ENCODE results near the gene ARAP2.

DNA sequence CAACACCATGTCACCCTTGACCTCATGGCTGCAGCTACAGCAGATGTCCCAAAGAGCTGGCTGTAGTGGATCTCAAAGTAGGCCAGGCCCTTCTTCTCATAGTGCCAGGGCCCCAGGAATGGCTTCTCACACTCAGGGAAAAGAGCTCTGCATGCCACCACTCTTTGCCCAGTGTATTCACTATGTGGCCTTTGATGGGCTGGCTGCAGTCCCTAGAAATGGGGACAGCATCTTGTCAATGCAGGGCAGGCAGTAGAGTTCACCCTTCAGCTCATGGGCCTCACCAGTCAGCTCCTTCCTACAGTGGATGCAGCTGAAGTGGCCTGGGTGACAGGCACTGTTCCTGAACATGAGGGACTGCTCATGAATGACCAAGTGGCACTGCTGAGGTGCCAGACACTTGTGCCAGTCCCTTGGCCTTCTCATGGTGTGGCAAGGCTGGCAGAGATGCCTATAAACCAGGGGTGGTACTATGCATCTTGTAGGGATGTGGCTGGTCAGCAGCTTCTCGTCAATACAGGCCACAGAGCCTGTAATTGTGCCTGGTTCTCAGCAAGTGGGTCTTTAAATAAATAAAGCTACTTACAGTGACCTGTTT, 178.9 kb downstream of the ARAP2 start:
- TF ChIP-seq POLR2AphosphoS5 (IDR thresholded peaks at IDR 0.05; ENCODE audit: low read depth) (no peak), EZH2 (IDR thresholded peaks at IDR 0.05; ENCODE audit: low read depth, unreplicated experiment) (no peak), CREB1 (CRISPR knock-in tag; IDR thresholded peaks at IDR 0.05; ENCODE audit: low read depth) (no peak), JUNB (IDR thresholded peaks at IDR 0.05; ENCODE audit: unreplicated experiment) (no peak), EZH2phosphoT487 (IDR thresholded peaks at IDR 0.05; ENCODE audit: unreplicated experiment) (no peak), ZNF331 (CRISPR knock-in tag; IDR thresholded peaks at IDR 0.05; ENCODE audit: low read depth) (no peak), NANOG (IDR thresholded peaks at IDR 0.05; ENCODE audit: borderline replicate concordance) (no peak)
- TF ChIP-seq, protein P1, sequence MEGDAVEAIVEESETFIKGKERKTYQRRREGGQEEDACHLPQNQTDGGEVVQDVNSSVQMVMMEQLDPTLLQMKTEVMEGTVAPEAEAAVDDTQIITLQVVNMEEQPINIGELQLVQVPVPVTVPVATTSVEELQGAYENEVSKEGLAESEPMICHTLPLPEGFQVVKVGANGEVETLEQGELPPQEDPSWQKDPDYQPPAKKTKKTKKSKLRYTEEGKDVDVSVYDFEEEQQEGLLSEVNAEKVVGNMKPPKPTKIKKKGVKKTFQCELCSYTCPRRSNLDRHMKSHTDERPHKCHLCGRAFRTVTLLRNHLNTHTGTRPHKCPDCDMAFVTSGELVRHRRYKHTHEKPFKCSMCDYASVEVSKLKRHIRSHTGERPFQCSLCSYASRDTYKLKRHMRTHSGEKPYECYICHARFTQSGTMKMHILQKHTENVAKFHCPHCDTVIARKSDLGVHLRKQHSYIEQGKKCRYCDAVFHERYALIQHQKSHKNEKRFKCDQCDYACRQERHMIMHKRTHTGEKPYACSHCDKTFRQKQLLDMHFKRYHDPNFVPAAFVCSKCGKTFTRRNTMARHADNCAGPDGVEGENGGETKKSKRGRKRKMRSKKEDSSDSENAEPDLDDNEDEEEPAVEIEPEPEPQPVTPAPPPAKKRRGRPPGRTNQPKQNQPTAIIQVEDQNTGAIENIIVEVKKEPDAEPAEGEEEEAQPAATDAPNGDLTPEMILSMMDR (conservative IDR thresholded peaks at IDR 0.05; ENCODE audit: low read depth in 2 of 2): no peak
- TF ChIP-seq, protein P2, sequence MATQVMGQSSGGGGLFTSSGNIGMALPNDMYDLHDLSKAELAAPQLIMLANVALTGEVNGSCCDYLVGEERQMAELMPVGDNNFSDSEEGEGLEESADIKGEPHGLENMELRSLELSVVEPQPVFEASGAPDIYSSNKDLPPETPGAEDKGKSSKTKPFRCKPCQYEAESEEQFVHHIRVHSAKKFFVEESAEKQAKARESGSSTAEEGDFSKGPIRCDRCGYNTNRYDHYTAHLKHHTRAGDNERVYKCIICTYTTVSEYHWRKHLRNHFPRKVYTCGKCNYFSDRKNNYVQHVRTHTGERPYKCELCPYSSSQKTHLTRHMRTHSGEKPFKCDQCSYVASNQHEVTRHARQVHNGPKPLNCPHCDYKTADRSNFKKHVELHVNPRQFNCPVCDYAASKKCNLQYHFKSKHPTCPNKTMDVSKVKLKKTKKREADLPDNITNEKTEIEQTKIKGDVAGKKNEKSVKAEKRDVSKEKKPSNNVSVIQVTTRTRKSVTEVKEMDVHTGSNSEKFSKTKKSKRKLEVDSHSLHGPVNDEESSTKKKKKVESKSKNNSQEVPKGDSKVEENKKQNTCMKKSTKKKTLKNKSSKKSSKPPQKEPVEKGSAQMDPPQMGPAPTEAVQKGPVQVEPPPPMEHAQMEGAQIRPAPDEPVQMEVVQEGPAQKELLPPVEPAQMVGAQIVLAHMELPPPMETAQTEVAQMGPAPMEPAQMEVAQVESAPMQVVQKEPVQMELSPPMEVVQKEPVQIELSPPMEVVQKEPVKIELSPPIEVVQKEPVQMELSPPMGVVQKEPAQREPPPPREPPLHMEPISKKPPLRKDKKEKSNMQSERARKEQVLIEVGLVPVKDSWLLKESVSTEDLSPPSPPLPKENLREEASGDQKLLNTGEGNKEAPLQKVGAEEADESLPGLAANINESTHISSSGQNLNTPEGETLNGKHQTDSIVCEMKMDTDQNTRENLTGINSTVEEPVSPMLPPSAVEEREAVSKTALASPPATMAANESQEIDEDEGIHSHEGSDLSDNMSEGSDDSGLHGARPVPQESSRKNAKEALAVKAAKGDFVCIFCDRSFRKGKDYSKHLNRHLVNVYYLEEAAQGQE (IDR thresholded peaks at IDR 0.05; ENCODE audit: unreplicated experiment): no peak
- TF ChIP-seq, protein P3, sequence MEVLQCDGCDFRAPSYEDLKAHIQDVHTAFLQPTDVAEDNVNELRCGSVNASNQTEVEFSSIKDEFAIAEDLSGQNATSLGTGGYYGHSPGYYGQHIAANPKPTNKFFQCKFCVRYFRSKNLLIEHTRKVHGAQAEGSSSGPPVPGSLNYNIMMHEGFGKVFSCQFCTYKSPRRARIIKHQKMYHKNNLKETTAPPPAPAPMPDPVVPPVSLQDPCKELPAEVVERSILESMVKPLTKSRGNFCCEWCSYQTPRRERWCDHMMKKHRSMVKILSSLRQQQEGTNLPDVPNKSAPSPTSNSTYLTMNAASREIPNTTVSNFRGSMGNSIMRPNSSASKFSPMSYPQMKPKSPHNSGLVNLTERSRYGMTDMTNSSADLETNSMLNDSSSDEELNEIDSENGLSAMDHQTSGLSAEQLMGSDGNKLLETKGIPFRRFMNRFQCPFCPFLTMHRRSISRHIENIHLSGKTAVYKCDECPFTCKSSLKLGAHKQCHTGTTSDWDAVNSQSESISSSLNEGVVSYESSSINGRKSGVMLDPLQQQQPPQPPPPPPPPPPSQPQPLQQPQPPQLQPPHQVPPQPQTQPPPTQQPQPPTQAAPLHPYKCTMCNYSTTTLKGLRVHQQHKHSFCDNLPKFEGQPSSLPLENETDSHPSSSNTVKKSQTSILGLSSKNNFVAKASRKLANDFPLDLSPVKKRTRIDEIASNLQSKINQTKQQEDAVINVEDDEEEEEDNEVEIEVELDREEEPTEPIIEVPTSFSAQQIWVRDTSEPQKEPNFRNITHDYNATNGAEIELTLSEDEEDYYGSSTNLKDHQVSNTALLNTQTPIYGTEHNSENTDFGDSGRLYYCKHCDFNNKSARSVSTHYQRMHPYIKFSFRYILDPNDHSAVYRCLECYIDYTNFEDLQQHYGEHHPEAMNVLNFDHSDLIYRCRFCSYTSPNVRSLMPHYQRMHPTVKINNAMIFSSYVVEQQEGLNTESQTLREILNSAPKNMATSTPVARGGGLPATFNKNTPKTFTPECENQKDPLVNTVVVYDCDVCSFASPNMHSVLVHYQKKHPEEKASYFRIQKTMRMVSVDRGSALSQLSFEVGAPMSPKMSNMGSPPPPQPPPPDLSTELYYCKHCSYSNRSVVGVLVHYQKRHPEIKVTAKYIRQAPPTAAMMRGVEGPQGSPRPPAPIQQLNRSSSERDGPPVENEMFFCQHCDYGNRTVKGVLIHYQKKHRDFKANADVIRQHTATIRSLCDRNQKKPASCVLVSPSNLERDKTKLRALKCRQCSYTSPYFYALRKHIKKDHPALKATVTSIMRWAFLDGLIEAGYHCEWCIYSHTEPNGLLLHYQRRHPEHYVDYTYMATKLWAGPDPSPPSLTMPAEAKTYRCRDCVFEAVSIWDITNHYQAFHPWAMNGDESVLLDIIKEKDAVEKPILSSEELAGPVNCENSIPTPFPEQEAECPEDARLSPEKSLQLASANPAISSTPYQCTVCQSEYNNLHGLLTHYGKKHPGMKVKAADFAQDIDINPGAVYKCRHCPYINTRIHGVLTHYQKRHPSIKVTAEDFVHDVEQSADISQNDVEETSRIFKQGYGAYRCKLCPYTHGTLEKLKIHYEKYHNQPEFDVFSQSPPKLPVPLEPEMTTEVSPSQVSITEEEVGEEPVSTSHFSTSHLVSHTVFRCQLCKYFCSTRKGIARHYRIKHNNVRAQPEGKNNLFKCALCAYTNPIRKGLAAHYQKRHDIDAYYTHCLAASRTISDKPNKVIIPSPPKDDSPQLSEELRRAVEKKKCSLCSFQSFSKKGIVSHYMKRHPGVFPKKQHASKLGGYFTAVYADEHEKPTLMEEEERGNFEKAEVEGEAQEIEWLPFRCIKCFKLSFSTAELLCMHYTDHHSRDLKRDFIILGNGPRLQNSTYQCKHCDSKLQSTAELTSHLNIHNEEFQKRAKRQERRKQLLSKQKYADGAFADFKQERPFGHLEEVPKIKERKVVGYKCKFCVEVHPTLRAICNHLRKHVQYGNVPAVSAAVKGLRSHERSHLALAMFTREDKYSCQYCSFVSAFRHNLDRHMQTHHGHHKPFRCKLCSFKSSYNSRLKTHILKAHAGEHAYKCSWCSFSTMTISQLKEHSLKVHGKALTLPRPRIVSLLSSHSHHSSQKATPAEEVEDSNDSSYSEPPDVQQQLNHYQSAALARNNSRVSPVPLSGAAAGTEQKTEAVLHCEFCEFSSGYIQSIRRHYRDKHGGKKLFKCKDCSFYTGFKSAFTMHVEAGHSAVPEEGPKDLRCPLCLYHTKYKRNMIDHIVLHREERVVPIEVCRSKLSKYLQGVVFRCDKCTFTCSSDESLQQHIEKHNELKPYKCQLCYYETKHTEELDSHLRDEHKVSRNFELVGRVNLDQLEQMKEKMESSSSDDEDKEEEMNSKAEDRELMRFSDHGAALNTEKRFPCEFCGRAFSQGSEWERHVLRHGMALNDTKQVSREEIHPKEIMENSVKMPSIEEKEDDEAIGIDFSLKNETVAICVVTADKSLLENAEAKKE (CRISPR knock-in tag; IDR thresholded peaks at IDR 0.05): no peak
- TF ChIP-seq, protein P4, sequence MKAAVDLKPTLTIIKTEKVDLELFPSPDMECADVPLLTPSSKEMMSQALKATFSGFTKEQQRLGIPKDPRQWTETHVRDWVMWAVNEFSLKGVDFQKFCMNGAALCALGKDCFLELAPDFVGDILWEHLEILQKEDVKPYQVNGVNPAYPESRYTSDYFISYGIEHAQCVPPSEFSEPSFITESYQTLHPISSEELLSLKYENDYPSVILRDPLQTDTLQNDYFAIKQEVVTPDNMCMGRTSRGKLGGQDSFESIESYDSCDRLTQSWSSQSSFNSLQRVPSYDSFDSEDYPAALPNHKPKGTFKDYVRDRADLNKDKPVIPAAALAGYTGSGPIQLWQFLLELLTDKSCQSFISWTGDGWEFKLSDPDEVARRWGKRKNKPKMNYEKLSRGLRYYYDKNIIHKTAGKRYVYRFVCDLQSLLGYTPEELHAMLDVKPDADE (IDR thresholded peaks at IDR 0.05): no peak

Measured in GM23338 (cell line).